ENCODE data around the gene FEN1.

GRCh38 chr11:61752925-61753521, 39.7 kb upstream of the FEN1 start:
- TF ChIP-seq CTCF (IDR thresholded peaks at IDR 0.05) (no peak), POLR2A (IDR thresholded peaks at IDR 0.05; ENCODE audit: low read depth) (no peak), POLR2AphosphoS5 (IDR thresholded peaks at IDR 0.05) (no peak)

Data from esophagus muscularis mucosa (tissue), 3 donors.